Neural cell (in vitro differentiated cells): Measurements from ENCODE around the gene JMJD8. TPM values are rescaled to one million over a fixed set of nuclear protein-coding genes. Genes with fewer than 3 reads are reported as not detected.
A peak's percentile ranks its signal among the peaks of the same experiment; 100 is the strongest.

Source experiments
- H2AFZ ChIP-seq: fragments of 200-600, 300-800 bp; sonication (generic), shearing (Covaris generic); 2 replicates; pipeline ENCODE4 v1.6.0; 2014; ENCODE audit warnings: low read depth, mild to moderate bottlenecking, antibody characterized with exemption, low read length, moderate library complexity
- H3F3A ChIP-seq: fragments of 200-600 bp; shearing (Covaris generic); 2 replicates; pipeline ENCODE4 v1.6.1; 2016; ENCODE audit warnings: mild to moderate bottlenecking, moderate library complexity, mixed read lengths, antibody characterized with exemption, low read length; ENCODE audit not compliant: insufficient read depth, poor library complexity, severe bottlenecking
- H3K27ac ChIP-seq: fragments of 200-600, 300-800 bp; sonication (generic), shearing (Covaris generic); 2 replicates; pipeline ENCODE4 v1.5.1; 2014; ENCODE audit warnings: mild to moderate bottlenecking, low read length, moderate library complexity
- H3K27me3 ChIP-seq: fragments of 300-800, 200-600 bp; sonication (generic), shearing (Covaris generic); 2 replicates; pipeline ENCODE4 v1.6.0; 2014; ENCODE audit warnings: mild to moderate bottlenecking, low read depth, low read length, moderate library complexity; ENCODE audit not compliant: insufficient read depth
- H3K36me3 ChIP-seq: fragments of 300-800, 200-600 bp; sonication (generic), shearing (Covaris generic); 2 replicates; pipeline ENCODE4 v1.5.1; 2014; ENCODE audit warnings: mild to moderate bottlenecking, antibody characterized with exemption, low read length, moderate library complexity; ENCODE audit not compliant: insufficient read depth
- H3K4me2 ChIP-seq: fragments of 300-800, 200-600 bp; sonication (generic), shearing (Covaris generic); 2 replicates; pipeline ENCODE4 v1.6.0; 2014; ENCODE audit warnings: mild to moderate bottlenecking, low read length
- H3K4me3 ChIP-seq: fragments of 300-800, 200-600 bp; sonication (generic), shearing (Covaris generic); 2 replicates; pipeline ENCODE4 v1.5.1; 2014; ENCODE audit warnings: mild to moderate bottlenecking, low read length, moderate library complexity
- H3K79me2 ChIP-seq: fragments of 200-600 bp; shearing (Covaris generic); replicated peaks from 2 replicates; pipeline ENCODE4 v1.6.0; 2014; ENCODE audit warnings: mild to moderate bottlenecking, low read length, moderate library complexity; ENCODE audit not compliant: insufficient read depth
- H3K9ac ChIP-seq: fragments of 300-800, 200-600 bp; sonication (generic), shearing (Covaris generic); 2 replicates; pipeline ENCODE4 v1.6.1; 2016; ENCODE audit warnings: mild to moderate bottlenecking, low read length, mixed read lengths
- H3K9me2 ChIP-seq: fragments of 200-600 bp; shearing (Covaris generic); 2 replicates; pipeline ENCODE4 v1.6.1; 2016; ENCODE audit warnings: mild to moderate bottlenecking, low read length, mixed read lengths; ENCODE audit not compliant: insufficient read depth
- H3K9me3 ChIP-seq: fragments of 200-600, 300-800 bp; sonication (generic), shearing (Covaris generic); 2 replicates; pipeline ENCODE4 v1.6.1; 2016; ENCODE audit warnings: mild to moderate bottlenecking, mixed run types, low read length, moderate library complexity, mixed read lengths
- H4K20me1 ChIP-seq: fragments of 200-600 bp; shearing (Covaris generic); 2 replicates; pipeline ENCODE4 v1.6.1; 2016; ENCODE audit warnings: mild to moderate bottlenecking, mixed run types; ENCODE audit not compliant: insufficient read depth
- MXI1 ChIP-seq: fragments of 450-650 bp; conservative IDR thresholded peaks from 2 replicates; pipeline ENCODE4 v1.6.1; 2014; ENCODE audit warnings: antibody characterized with exemption, mild to moderate bottlenecking; ENCODE audit not compliant: poor library complexity, severe bottlenecking
- POLR2AphosphoS5 ChIP-seq: IDR thresholded peaks from 2 replicates; pipeline ENCODE4 v1.6.1; 2012
- RAD21 ChIP-seq: fragments of 450-650 bp; conservative IDR thresholded peaks from 2 replicates; pipeline ENCODE4 v1.6.1; 2014; ENCODE audit warnings: antibody characterized with exemption, mild to moderate bottlenecking, moderate library complexity
- REST ChIP-seq: IDR thresholded peaks from 2 replicates; pipeline ENCODE4 v1.6.1; 2012; ENCODE audit warnings: borderline replicate concordance
- SMC3 ChIP-seq: fragments of 450-650 bp; conservative IDR thresholded peaks from 2 replicates; pipeline ENCODE4 v1.6.1; 2014; ENCODE audit warnings: antibody characterized with exemption, mild to moderate bottlenecking, moderate library complexity; ENCODE audit not compliant: poor library complexity
- TAF1 ChIP-seq: IDR thresholded peaks from 2 replicates; pipeline ENCODE4 v1.6.1; 2012; ENCODE audit warnings: low read depth
- polyA plus RNA-seq: library from polyadenylated mRNA; depleted of rRNA; stranded (reverse); fragments of >200 nt; gene quantifications from 2 replicates; pipeline ENCODE4 v1.2.3, GENCODE V29; 2014

Gene JMJD8
- polyA plus RNA-seq, 1 donor from 2014 or later, result 44.7 TPM

GRCh38 chr16:640614-641013, 43.5 kb downstream of the JMJD8 start:
- Histone ChIP-seq H3K4me3 (peak overlapping the region; percentile 82), H4K20me1 (no peaks in the 10 kb centered on the region), H3K9me3 (no peaks in the 10 kb centered on the region), H3K9ac (peak overlapping the region; percentile 77), H3K27me3 (no peaks in the 10 kb centered on the region), H3K36me3 (no peaks in the 10 kb centered on the region), H3K4me2 (no peak overlapping the region), H2AFZ (no peak overlapping the region), H3K9me2 (no peaks in the 10 kb centered on the region), H3K79me2 (no peaks in the 10 kb centered on the region), H3F3A (no peaks in the 10 kb centered on the region), H3K27ac (no peak overlapping the region)
- no peak for TF ChIP-seq RAD21
- no peak for TF ChIP-seq TAF1

GRCh38 chr16:638836-639235, 45.3 kb downstream of the JMJD8 start:
- no peaks in the 10 kb centered on the region for H4K20me1 ChIP-seq
- H3F3A ChIP-seq, result no peaks in the 10 kb centered on the region
- H3K4me2 ChIP-seq, result no peak overlapping the region
- H3K27ac ChIP-seq, result no peak overlapping the region
- H3K79me2 ChIP-seq, result no peaks in the 10 kb centered on the region
- H3K9me2 ChIP-seq, result no peaks in the 10 kb centered on the region
- no peak overlapping the region for H3K9ac ChIP-seq
- TF ChIP-seq RAD21, result no peak
- H3K27me3 ChIP-seq, result no peaks in the 10 kb centered on the region
- H3K4me3 ChIP-seq, result no peak overlapping the region
- H3K9me3 ChIP-seq, result no peaks in the 10 kb centered on the region
- no peaks in the 10 kb centered on the region for H3K36me3 ChIP-seq
- H2AFZ ChIP-seq, result no peak overlapping the region

GRCh38 chr16:638034-638543, 46.0 kb downstream of the JMJD8 start:
- H4K20me1 ChIP-seq, result no peaks in the 10 kb centered on the region
- H3K36me3 ChIP-seq, result no peaks in the 10 kb centered on the region
- no peaks in the 10 kb centered on the region for H3K9me2 ChIP-seq
- H3K9ac ChIP-seq, result no peak overlapping the region
- H3K27me3 ChIP-seq, result no peaks in the 10 kb centered on the region
- TF ChIP-seq SMC3 (no peak), REST (no peak), TAF1 (no peak), POLR2AphosphoS5 (no peak), MXI1 (no peak)
- no peaks in the 10 kb centered on the region for H3K9me3 ChIP-seq
- no peak overlapping the region for H3K27ac ChIP-seq
- no peak overlapping the region for H2AFZ ChIP-seq
- no peaks in the 10 kb centered on the region for H3K79me2 ChIP-seq
- H3K4me2 ChIP-seq, result no peak overlapping the region
- no peak overlapping the region for H3K4me3 ChIP-seq
- H3F3A ChIP-seq, result no peaks in the 10 kb centered on the region
